OCI-LY7 (cell line): ENCODE data around the gene SHOC2. TPM values are rescaled to one million over a fixed set of nuclear protein-coding genes. Genes with fewer than 3 reads are reported as not detected.

Source experiments
- BruUV-seq: library from RNA; stranded (reverse); fragments of 400-500 nt; replicated peaks from 2 replicates; lab custom pipeline; 2021; lab: Mats Ljungman, UMichigan
- CTCF ChIA-PET: fragments of 300-600 bp; sonication (Branson Sonifier 250); formaldehyde crosslinking; loops from one replicate; lab custom pipeline; 2022; ENCODE audit warnings: antibody characterized with exemption; ENCODE audit not compliant: unreplicated experiment; lab: Charles Lee
- POLR2A ChIA-PET: fragments of 300-600 bp; sonication (Branson Sonifier 250); formaldehyde crosslinking; loops from one replicate; lab custom pipeline; 2022; ENCODE audit warnings: antibody characterized with exemption; lab: Charles Lee
- DNase-seq: peaks from one replicate; pipeline ENCODE4 v3.0.0-alpha.2; 2015; ENCODE audit warnings: low spot score
- H2AFZ ChIP-seq: fragments of 200-600 bp; sonication (generic), shearing (Covaris generic); 2 replicates; pipeline ENCODE4 v1.6.1; 2014; ENCODE audit warnings: mild to moderate bottlenecking, antibody characterized with exemption, low read length, moderate library complexity
- H3K27ac ChIP-seq: fragments of 200-600 bp; sonication (generic); 2 replicates; pipeline ENCODE4 v1.5.1; 2014; ENCODE audit warnings: mixed run types, low read depth, mild to moderate bottlenecking, moderate library complexity, low read length, inconsistent platforms; ENCODE audit not compliant: poor library complexity, severe bottlenecking
- H3K36me3 ChIP-seq: fragments of 200-600 bp; sonication (generic); 2 replicates; pipeline ENCODE4 v1.6.1; 2014; ENCODE audit warnings: mild to moderate bottlenecking, antibody characterized with exemption, low read length, moderate library complexity, mixed read lengths; ENCODE audit not compliant: insufficient read depth
- H3K4me1 ChIP-seq: fragments of 200-600 bp; sonication (generic); 2 replicates; pipeline ENCODE4 v1.5.1; 2014; ENCODE audit warnings: mild to moderate bottlenecking, low read length; ENCODE audit not compliant: insufficient read depth, poor library complexity, severe bottlenecking
- H3K4me2 ChIP-seq: fragments of 200-600 bp; sonication (generic); 2 replicates; pipeline ENCODE4 v1.6.1; 2014; ENCODE audit warnings: mild to moderate bottlenecking, low read length
- H3K4me3 ChIP-seq: fragments of 200-600 bp; sonication (generic); 2 replicates; pipeline ENCODE4 v1.5.1; 2014; ENCODE audit warnings: mild to moderate bottlenecking, low read depth, low read length; ENCODE audit not compliant: poor library complexity, severe bottlenecking
- H3K79me2 ChIP-seq: fragments of 200-600 bp; sonication (generic); 2 replicates; pipeline ENCODE4 v1.6.1; 2016; ENCODE audit warnings: low read depth, mild to moderate bottlenecking, low read length, moderate library complexity, mixed read lengths; ENCODE audit not compliant: insufficient read depth
- H3K9me2 ChIP-seq: fragments of 200-600 bp; sonication (generic); 2 replicates; pipeline ENCODE4 v1.6.1; 2016; ENCODE audit warnings: mild to moderate bottlenecking, low read length, mixed read lengths; ENCODE audit not compliant: insufficient read depth
- H3K9me3 ChIP-seq: fragments of 200-600 bp; sonication (generic); 2 replicates; pipeline ENCODE4 v1.6.1; 2014; ENCODE audit warnings: mild to moderate bottlenecking, mixed run types, low read length, mixed read lengths
- H4K20me1 ChIP-seq: fragments of 200-600 bp; sonication (generic); 2 replicates; pipeline ENCODE4 v1.6.1; 2014; ENCODE audit warnings: mild to moderate bottlenecking, antibody characterized with exemption, low read length, moderate library complexity, mixed read lengths; ENCODE audit not compliant: insufficient read depth
- EZH2phosphoT487 ChIP-seq: fragments of 200-600 bp; sonication (generic); IDR thresholded peaks from 2 replicates; pipeline ENCODE4 v1.6.1; 2018; ENCODE audit warnings: low read depth, borderline replicate concordance, mild to moderate bottlenecking, mixed run types, antibody characterized with exemption, low read length, moderate library complexity, mixed read lengths
- intact Hi-C: fragments of 100-400 bp; cut with micrococcal nuclease; formaldehyde crosslinking; loops from one replicate; pipeline ENCODE4 v1.10.0; 2022; ENCODE audit not compliant: unreplicated experiment
- total RNA-seq, 2 experiments: library from RNA; depleted of rRNA in 1 of 2; stranded (reverse); fragments of >200 nt in 1 of 2; shearing (Covaris generic) in 1 of 2; gene quantifications; 2 replicates each; pipeline ENCODE4 v1.2.3, GENCODE V29; 2014 to 2022
- TF ChIP-seq, protein P1 (sequence below): fragments of 200-600 bp; sonication (generic); conservative IDR thresholded peaks from 2 replicates; pipeline ENCODE4 v1.5.1; 2014; ENCODE audit warnings: mild to moderate bottlenecking, antibody characterized with exemption, low read length, moderate library complexity, mixed read lengths

The SHOC2 gene
- total RNA-seq, 2 experiments from 2014 or later, result 54.1 to 92.2 TPM

DNA sequence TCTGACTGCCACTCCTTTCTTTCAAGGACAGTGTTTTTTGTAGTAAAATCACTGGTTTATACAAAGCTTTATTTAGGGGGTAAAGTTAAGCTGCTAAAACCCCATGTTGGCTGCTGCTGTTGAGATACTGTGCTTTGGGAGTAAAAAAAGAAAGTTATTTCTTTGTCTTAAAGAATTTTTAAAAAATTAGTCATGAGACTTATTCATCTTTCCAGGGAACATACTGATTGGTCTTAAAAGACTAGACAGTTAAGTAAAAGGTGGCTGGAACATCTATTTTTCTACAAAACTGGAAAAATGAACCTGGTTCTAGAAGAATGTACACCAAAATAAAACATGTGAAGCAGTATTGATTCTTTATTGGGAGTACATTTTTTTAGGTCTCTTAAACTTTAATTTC, 21.0 kb upstream of the SHOC2 start:
- TSS peak; percentile 85 for BruUV-seq

DNA sequence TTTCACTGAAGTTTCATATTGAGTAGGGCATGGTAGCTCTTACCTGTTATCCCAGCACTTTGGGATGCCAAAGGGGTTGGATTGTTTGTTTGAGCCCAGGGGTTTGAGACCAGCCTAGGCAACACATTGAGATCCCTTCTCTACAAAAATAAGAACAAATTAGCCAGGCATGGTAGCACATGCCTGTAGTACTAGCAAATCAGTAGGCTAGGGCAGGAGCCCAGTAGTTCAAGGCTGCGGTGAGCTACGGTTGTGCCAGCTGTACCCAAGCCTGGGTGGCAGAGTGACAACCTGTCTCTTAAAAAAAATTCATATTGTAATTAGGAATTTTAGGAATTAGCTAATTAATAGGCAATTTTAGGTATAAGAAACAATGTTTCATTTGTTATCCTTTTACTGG, 18.4 kb upstream of the SHOC2 start:
- H3K36me3 ChIP-seq, result peaks cover 70% of the 10 kb centered on the region
- BruUV-seq, result no TSS peak

More for the DNA sequence above, 21.0 kb upstream of the SHOC2 start:
- H2AFZ ChIP-seq, result no peak overlapping the region
- intact Hi-C loops, result loop anchor here (10.0 kb wide), 2 partner anchors 196 to 436 kb away; no protein-coding TSS in a partner anchor
- H3K9me2 ChIP-seq, result no peaks in the 10 kb centered on the region
- H3K79me2 ChIP-seq, result peaks cover 4% of the 10 kb centered on the region; the same call in 1 of the 2 replicates
- ChIA-PET POLR2A (interaction anchor here (0.6 to 3.1 kb wide), 13 partner anchors 11 to 690 kb away, joined by 3 to 19 read pairs (median 4); no protein-coding TSS in a partner anchor), CTCF (no interaction called here)
- H3K4me3 ChIP-seq, result no peak overlapping the region
- H3K4me2 ChIP-seq, result no peak overlapping the region
- TF ChIP-seq, protein P1, sequence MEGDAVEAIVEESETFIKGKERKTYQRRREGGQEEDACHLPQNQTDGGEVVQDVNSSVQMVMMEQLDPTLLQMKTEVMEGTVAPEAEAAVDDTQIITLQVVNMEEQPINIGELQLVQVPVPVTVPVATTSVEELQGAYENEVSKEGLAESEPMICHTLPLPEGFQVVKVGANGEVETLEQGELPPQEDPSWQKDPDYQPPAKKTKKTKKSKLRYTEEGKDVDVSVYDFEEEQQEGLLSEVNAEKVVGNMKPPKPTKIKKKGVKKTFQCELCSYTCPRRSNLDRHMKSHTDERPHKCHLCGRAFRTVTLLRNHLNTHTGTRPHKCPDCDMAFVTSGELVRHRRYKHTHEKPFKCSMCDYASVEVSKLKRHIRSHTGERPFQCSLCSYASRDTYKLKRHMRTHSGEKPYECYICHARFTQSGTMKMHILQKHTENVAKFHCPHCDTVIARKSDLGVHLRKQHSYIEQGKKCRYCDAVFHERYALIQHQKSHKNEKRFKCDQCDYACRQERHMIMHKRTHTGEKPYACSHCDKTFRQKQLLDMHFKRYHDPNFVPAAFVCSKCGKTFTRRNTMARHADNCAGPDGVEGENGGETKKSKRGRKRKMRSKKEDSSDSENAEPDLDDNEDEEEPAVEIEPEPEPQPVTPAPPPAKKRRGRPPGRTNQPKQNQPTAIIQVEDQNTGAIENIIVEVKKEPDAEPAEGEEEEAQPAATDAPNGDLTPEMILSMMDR, result no peak
- no peak for TF ChIP-seq EZH2phosphoT487
- H4K20me1 ChIP-seq, result no peaks in the 10 kb centered on the region
- no peaks in the 10 kb centered on the region for H3K9me3 ChIP-seq
- H3K4me1 ChIP-seq, result peaks cover 9% of the 10 kb centered on the region
- H3K36me3 ChIP-seq, result peaks cover 85% of the 10 kb centered on the region
- DNase-seq, result no peak
- H3K27ac ChIP-seq, result no peak overlapping the region

More for the DNA sequence above, 18.4 kb upstream of the SHOC2 start:
- H3K79me2 ChIP-seq, result no peaks in the 10 kb centered on the region
- H3K9me3 ChIP-seq, result no peaks in the 10 kb centered on the region
- H3K4me2 ChIP-seq, result no peak overlapping the region
- H4K20me1 ChIP-seq, result no peaks in the 10 kb centered on the region
- no peak overlapping the region for H3K4me3 ChIP-seq
- ChIA-PET POLR2A (interaction anchor here (0.9 to 1.8 kb wide), 3 partner anchors 10 to 278 kb away, joined by 3 to 16 read pairs (median 3); no protein-coding TSS in a partner anchor), CTCF (no interaction called here)
- no peak for DNase-seq
- H2AFZ ChIP-seq, result no peak overlapping the region
- no peak for TF ChIP-seq EZH2phosphoT487
- TF ChIP-seq, protein P1, result no peak
- intact Hi-C loops, result no loop called here
- peaks cover 7% of the 10 kb centered on the region for H3K4me1 ChIP-seq
- H3K27ac ChIP-seq, result no peak overlapping the region
- no peaks in the 10 kb centered on the region for H3K9me2 ChIP-seq
